Stimulated activated naive CD4-positive, alpha-beta T cell treated with Interleukin-2 at 50 U/mL for 16 hours (primary cell): ENCODE data around the gene OSBPL10.

ENCODE experiments used
- DNase-seq: peaks from one replicate; lab custom pipeline; 2025; lab: John Stamatoyannopoulos, UW

OSBPL10 gene

GRCh38 chr3:31740397-31740796 is 240.7 kb downstream of the OSBPL10 start:
- no peak for DNase-seq

DNA sequence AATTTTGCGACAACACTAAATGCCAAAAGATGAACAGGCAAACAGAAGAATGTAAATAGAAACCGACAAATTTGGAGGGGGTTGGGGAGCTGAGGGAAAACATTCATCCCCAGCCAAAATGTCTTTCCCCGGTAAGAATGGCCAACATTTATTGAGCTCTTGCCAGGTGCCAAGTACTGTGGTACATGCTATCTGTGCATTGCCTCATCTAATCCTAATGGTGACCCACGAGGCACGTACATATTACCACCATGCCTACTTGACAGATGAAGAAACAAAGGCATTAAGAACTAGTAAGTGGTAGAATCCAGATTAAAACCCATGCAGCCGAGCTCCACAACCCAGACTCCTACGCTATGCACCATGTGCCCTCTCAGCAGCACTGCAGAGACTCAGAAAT is 242.7 kb downstream of the OSBPL10 start:
- DNase-seq: no peak

DNA sequence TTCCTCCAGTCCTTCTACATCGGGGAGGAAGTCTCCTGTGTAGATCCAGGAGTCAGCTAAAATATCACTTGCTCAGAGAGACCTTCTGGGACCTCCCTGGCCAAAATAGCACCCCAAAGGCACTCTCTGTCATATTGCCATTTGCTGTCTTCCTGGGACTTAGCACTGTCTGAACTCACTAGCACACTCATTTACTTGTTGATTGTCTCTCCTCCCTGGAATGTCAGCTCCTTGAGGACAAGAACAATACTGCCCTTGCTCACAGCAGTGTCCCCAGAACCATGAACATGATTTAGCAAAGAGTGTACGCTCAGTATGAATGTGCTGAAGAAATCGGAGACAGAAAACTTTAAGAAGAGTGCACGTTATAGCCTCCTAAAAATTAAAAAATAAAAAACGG is 245.4 kb downstream of the OSBPL10 start:
- no peak for DNase-seq

- no peak for DNase-seq
These were observed 247.8 kb downstream of the OSBPL10 start for GRCh38 chr3:31733234-31733667.

DNA sequence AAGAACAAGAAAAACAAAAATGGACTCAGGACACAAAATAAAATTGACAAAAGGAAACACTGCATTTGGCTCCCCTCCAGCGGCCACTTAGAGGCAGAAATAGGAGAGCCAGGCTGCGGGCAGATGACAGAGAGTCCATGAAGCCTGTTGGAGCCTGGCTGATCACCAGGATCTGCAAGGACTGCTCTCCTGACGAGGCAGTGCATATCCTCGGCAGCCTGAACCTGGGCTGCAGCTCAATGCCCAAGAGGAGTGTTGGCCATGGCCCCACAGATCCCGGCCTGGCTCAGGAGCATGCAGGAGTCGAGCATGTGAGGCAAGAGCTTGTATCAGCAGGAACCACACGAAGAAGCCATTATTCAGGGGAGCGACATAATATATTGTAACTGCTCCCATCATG is 248.5 kb downstream of the OSBPL10 start:
- no peak for DNase-seq

GRCh38 chr3:31729573-31729972 is 251.5 kb downstream of the OSBPL10 start:
- DNase-seq: no peak

DNA sequence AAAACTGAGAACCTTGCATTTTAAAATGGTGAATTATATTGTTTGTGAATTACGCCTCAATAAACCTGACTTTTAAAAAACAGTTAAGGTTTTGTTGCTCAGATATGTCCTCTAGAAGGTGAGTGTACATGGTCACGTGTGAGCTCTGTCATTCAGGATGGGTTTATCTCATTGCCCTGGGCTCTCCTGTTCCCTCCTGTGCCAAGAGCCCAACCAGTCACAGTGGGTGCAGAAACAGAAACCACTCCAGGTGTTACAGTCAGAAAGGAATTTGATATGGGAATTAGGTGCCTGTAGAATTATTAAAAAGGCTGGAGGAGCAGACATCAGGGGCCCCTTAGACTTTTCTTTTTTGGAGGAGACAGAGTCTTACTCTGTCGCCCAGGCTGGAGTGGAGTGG is 252.0 kb downstream of the OSBPL10 start:
- no peak for DNase-seq

GRCh38 chr3:31728403-31728802 is 252.7 kb downstream of the OSBPL10 start:
- DNase-seq: no peak

DNA sequence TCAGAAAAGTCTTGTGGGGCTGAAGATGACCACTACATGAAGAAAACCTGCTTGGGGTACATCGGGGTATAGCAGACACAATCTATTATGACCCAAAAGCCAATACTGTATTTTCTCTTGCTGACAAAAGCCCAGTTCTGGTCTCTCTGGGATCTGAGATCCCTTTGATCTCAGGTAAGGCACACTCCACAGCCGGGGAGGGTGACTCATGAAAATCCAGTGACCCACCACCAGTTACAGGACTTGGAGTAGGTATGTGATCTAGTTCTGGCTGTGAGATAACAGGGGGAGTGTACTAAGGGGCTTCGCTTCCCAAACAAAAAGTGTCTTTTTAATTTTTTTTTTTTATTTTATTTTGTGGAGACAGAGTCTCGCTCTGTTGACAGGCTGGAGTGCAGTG is 255.1 kb downstream of the OSBPL10 start:
- no peak for DNase-seq

GRCh38 chr3:31725568-31725967 is 255.5 kb downstream of the OSBPL10 start:
- no peak for DNase-seq

DNA sequence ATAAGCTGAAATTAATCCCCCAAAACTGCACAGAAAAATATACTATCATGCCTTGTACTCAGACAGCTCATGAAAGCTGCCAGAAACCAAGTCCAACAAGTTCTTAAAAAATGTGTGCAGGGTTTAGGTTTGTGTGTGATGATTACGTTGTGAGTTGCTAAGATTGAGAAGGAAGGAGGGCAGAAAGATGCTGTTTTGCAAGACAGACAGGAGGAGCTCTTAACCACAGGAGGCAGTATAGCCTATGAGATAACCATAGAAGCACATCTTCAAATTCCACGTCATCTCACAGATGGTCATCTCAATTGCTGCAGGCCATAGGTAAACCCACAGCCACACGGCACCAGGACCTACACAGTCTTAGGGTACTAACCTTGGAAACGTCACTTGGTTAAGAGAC is 256.4 kb downstream of the OSBPL10 start:
- no peak for DNase-seq

DNA sequence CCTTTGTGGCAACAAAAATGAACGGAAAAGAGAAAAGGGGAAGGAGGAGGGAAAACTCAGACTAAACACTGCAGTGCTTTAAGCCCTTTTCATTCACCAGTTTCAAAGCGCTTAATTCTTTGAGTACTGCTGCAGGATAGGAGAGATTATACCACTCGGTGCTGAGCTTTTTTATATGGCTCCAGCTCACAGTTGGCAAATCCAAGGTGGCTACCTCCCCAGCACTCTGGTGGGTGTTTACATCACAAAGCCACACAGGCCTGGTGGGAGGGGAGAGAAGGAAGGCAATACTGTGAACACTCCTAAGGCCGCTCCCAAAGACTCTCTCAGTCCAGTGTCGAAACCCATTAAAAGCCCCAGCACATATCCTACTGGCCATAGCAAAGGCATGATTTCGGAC is 256.9 kb downstream of the OSBPL10 start:
- DNase-seq: no peak

DNA sequence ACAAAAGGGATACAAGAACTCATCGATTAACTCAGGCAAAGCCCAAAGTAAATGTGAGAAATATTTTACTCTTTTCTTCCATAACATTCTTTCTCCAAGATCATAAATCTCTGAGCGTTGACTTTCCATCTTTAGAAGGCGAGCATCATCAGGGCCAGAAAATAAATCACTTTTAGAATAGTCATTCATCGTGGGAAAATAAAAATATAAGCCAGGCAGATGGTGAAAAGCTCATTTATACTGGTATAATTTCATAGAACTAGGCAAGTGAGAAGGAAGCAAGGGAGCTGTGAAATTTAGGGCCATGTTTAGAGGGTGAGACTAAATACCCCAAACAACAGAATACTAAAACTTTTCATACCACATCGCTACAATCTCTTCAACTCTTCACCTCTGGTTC is 257.4 kb downstream of the OSBPL10 start:
- DNase-seq: no peak

GRCh38 chr3:31721676-31722075 is 259.4 kb downstream of the OSBPL10 start:
- DNase-seq: no peak

DNA sequence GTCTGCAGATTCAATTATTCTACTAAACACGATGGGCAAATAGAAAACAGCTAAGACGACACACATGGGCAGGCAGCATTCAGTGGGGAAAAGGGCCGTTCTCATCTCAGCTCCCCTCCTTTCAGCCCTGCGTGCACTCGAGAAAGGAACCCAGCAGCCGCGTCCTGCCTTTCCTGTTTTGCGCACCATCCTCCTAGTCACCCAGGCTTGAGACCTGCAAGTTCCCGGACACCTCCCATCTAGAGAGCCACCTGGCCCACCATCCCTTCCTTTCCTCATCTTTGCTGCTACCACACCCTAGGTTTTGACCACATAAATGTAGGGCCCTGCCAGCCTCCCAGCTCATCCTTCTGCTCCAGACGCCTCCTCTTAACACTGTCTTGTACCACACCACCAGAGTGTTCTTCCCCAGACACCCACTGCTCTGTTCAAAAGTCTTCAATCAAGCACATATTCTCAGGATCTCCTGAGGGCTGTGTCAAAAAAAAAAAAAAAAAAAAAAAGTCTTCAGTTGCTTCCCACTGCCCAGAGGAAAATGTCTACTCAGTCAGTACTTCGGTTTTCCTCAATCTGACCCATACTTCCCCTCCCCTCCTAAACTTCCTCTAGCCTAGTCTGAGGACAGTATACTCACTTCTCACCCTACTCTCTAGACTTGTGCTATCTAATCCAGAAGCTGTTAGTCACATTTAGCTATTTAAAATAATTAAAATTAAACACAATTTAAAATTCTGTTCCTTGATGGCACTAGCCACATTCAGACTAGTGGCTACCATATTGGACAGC is 266.4 kb downstream of the OSBPL10 start:
- no peak for DNase-seq

GRCh38 chr3:31713816-31714215 is 267.2 kb downstream of the OSBPL10 start:
- DNase-seq: no peak

DNA sequence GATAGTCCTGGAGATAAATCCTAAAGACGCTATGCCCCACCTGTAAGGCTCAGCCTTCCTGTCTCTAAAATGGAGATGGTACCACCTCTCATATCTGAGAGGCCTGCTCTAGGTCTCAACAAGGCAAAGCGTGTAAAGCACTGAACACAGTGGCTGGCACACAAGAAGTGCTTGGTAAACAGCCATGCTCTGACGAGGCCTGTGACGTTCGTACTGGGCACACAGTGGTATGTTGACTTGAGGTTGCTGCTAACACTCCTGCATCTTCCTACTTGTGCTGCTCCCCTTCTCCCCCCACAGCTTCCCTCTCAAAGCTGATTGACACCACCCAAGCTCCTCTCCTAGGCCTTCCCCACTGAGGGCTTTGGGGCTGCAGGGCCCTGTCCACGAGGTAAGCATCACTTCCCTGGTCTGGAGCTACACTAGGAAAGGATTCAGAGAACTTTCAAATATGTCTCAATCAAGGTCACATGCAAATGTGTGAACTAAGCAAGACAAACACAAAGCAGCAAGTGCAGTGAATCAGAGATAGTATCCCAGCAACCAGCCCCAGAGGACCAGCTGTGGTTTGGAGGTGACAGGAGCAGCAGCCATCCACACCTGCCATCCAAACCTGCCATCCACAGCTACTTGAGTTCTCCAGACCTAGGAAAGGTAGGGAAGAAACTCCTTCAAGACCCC is 270.8 kb downstream of the OSBPL10 start:
- DNase-seq: no peak

GRCh38 chr3:31709526-31709925 is 271.5 kb downstream of the OSBPL10 start:
- DNase-seq: no peak

- no peak for DNase-seq
These were observed 272.1 kb downstream of the OSBPL10 start for GRCh38 chr3:31709005-31709404.

GRCh38 chr3:31707286-31707685 is 273.8 kb downstream of the OSBPL10 start:
- no peak for DNase-seq

- no peak for DNase-seq
These were observed 275.3 kb downstream of the OSBPL10 start for GRCh38 chr3:31705736-31706135.

DNA sequence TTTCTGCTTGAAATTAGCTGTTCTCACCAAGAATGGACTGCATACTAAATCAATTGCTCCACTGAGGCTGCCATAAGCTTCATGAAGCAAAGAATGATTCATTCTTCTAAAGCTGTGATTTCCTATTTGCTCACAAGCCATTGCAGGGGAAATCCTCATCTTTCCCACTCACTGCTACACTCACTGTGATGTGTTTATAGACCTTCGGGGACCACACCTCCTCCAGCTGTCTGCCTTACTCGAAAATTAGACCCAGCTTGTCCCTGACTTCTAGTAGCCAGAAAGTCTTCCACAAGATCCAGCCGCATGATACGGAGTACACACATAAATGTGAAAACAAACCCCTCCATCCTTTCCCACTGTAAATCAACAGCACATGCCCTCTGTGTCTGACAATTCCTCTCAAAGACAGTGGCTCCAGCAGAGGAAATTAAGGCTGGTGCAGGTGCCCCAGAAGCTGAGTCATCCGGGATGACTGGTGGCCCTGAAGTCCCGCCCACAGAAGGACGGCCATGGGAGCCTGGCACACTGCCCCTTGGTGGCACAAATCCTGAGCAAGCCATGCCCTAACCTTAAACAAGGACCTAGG is 276.4 kb downstream of the OSBPL10 start:
- no peak for DNase-seq

GRCh38 chr3:31704156-31704555 is 276.9 kb downstream of the OSBPL10 start:
- no peak for DNase-seq
